ENCODE measurements around the gene VSTM1. TPM values are rescaled to one million over a fixed set of nuclear protein-coding genes. Genes with fewer than 3 reads are reported as not detected.
A peak's percentile ranks its signal among the peaks of the same experiment; 100 is the strongest.

The VSTM1 gene
- total RNA-seq, 2 experiments from 2014 or later, result not detected

DNA sequence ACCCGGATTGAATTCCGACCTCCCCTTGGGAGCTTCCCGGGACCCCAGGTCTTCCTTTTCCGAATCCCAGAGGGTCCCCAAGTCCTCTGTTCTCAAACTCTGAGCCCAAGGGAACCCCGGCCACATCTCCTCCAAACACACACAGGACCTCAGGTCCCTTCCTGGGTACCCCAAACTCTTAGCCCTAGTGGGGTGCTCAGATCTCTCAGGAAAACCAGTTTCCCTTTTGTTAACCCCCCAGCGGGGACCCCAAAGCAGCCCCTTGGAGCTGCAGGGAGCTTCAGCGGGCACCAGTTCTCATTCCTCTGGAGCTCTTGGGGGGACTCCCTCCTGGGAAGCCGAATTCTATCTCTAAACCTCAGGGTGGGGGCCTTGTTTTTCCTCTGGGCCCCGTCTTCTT is 71.5 kb downstream of the VSTM1 start:
- no peak overlapping the region for H3K27ac ChIP-seq (ENCODE audit: low read depth, low read length, poor library complexity, severe bottlenecking)
- H3K9me3 ChIP-seq (ENCODE audit: low read length), result no peaks in the 10 kb centered on the region
- H3K4me1 ChIP-seq (ENCODE audit: insufficient read depth, low read length, poor library complexity, severe bottlenecking), result peaks cover 16% of the 10 kb centered on the region
- H3K36me3 ChIP-seq (ENCODE audit: insufficient read depth, low read length), result no peaks in the 10 kb centered on the region
- ChIA-PET CTCF (ENCODE audit: unreplicated experiment) (no interaction called here), POLR2A (no interaction called here)
- H2AFZ ChIP-seq (ENCODE audit: low read length), result peak overlapping the region; percentile 19; the same call in 1 of the 2 replicates
- intact Hi-C loops (cut with micrococcal nuclease; ENCODE audit: unreplicated experiment), result no loop called here
- peak overlapping the region; percentile 63 for H3K4me3 ChIP-seq (ENCODE audit: low read depth, low read length, poor library complexity, severe bottlenecking)
- BruUV-seq (replicated peaks), result no TSS peak
- H3K79me2 ChIP-seq (ENCODE audit: insufficient read depth, low read depth, low read length), result no peaks in the 10 kb centered on the region
- DNase-seq (ENCODE audit: low spot score), result no peak
- TF ChIP-seq, protein P1, sequence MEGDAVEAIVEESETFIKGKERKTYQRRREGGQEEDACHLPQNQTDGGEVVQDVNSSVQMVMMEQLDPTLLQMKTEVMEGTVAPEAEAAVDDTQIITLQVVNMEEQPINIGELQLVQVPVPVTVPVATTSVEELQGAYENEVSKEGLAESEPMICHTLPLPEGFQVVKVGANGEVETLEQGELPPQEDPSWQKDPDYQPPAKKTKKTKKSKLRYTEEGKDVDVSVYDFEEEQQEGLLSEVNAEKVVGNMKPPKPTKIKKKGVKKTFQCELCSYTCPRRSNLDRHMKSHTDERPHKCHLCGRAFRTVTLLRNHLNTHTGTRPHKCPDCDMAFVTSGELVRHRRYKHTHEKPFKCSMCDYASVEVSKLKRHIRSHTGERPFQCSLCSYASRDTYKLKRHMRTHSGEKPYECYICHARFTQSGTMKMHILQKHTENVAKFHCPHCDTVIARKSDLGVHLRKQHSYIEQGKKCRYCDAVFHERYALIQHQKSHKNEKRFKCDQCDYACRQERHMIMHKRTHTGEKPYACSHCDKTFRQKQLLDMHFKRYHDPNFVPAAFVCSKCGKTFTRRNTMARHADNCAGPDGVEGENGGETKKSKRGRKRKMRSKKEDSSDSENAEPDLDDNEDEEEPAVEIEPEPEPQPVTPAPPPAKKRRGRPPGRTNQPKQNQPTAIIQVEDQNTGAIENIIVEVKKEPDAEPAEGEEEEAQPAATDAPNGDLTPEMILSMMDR (conservative IDR thresholded peaks at IDR 0.05; ENCODE audit: low read length), result no peak
- no peak for TF ChIP-seq EZH2phosphoT487 (IDR thresholded peaks at IDR 0.05; ENCODE audit: borderline replicate concordance, low read depth, low read length)
- H4K20me1 ChIP-seq (ENCODE audit: insufficient read depth, low read length), result no peaks in the 10 kb centered on the region
- H3K4me2 ChIP-seq (ENCODE audit: low read length), result peak overlapping the region; percentile 66
- no peaks in the 10 kb centered on the region for H3K9me2 ChIP-seq (ENCODE audit: insufficient read depth, low read length)

- Histone ChIP-seq H3K4me2 (ENCODE audit: low read length) (peak within 1 kb of the TSS; percentile 66), H4K20me1 (ENCODE audit: insufficient read depth, low read length) (no peaks in the 10 kb centered on the region), H3K9me3 (ENCODE audit: low read length) (no peaks in the 10 kb centered on the region), H3K4me1 (ENCODE audit: insufficient read depth, low read length, poor library complexity, severe bottlenecking) (peaks cover 16% of the 10 kb centered on the region), H3K79me2 (ENCODE audit: insufficient read depth, low read depth, low read length) (no peaks in the 10 kb centered on the region), H3K27ac (ENCODE audit: low read depth, low read length, poor library complexity, severe bottlenecking) (peak within 1 kb of the TSS; percentile 37), H3K4me3 (ENCODE audit: low read depth, low read length, poor library complexity, severe bottlenecking) (peak within 1 kb of the TSS; percentile 63), H2AFZ (ENCODE audit: low read length) (peak within 1 kb of the TSS; percentile 19; the same call in 1 of the 2 replicates), H3K36me3 (ENCODE audit: insufficient read depth, low read length) (no peaks in the 10 kb centered on the region), H3K9me2 (ENCODE audit: insufficient read depth, low read length) (no peaks in the 10 kb centered on the region)
- TF ChIP-seq, protein P1 (conservative IDR thresholded peaks at IDR 0.05; ENCODE audit: low read length), result no peak
- no peak for TF ChIP-seq EZH2phosphoT487 (IDR thresholded peaks at IDR 0.05; ENCODE audit: borderline replicate concordance, low read depth, low read length)
- DNase-seq (ENCODE audit: low spot score), result peak; percentile 81
- intact Hi-C loops (cut with micrococcal nuclease; ENCODE audit: unreplicated experiment), result no loop called here
- POLR2A ChIA-PET, result interaction anchor here (0.6 kb wide), 1 partner anchor 103 kb away, joined by 3 read pairs; no protein-coding TSS in a partner anchor
- CTCF ChIA-PET (ENCODE audit: unreplicated experiment), result no interaction called here
- BruUV-seq (replicated peaks), result no TSS peak
Measured at GRCh38 chr19:53991224-53992113, 72.2 kb downstream of the VSTM1 start, which contains the start of gene CACNG6. Gene CACNG6, plus strand, starts transcription at chr19:53991637. Its CDS starts 1,241 bp downstream, at chr19:53992878.

Small RNAs within 50 kb of the gene (small RNA-seq; reads per million reads assigned to genes)
- gene AC012314.20, result not detected

Other genes with a start within 250 kb of the VSTM1 start
- not detected in 2 replicates for gene NLRP12, start 239.6 kb downstream of the VSTM1 start, total RNA-seq (2014; rRNA removed; shearing (Covaris generic))
- not detected in 2 replicates for gene NLRP12, start 239.6 kb downstream of the VSTM1 start, total RNA-seq (2022)
- 0.98 and 3.2 TPM in 2 replicates for gene MYADM, start 196.0 kb downstream of the VSTM1 start, total RNA-seq (2014; rRNA removed; shearing (Covaris generic))
- 0.55 and 0.82 TPM in 2 replicates for gene MYADM, start 196.0 kb downstream of the VSTM1 start, total RNA-seq (2022)
- not detected in 2 replicates for gene PRKCG, start 181.7 kb downstream of the VSTM1 start, total RNA-seq (2014; rRNA removed; shearing (Covaris generic))
- not detected in 2 replicates for gene PRKCG, start 181.7 kb downstream of the VSTM1 start, total RNA-seq (2022)
- not detected in 2 replicates for gene CACNG7, start 154.6 kb downstream of the VSTM1 start, total RNA-seq (2014; rRNA removed; shearing (Covaris generic))
- gene CACNG7, start 154.6 kb downstream of the VSTM1 start, total RNA-seq (2022), result not detected in 2 replicates
- not detected in 2 replicates for gene CACNG8, start 101.0 kb downstream of the VSTM1 start, total RNA-seq (2014; rRNA removed; shearing (Covaris generic))
- gene CACNG8, start 101.0 kb downstream of the VSTM1 start, total RNA-seq (2022), result not detected in 2 replicates
- gene CACNG6, start 72.3 kb downstream of the VSTM1 start, total RNA-seq (2014; rRNA removed; shearing (Covaris generic)), result 4.9 and 5.9 TPM in 2 replicates
- 1.2 and 1.8 TPM in 2 replicates for gene CACNG6, start 72.3 kb downstream of the VSTM1 start, total RNA-seq (2022)
- gene TARM1, start 17.5 kb upstream of the VSTM1 start, total RNA-seq (2014; rRNA removed; shearing (Covaris generic)), result not detected in 2 replicates
- not detected in 2 replicates for gene TARM1, start 17.5 kb upstream of the VSTM1 start, total RNA-seq (2022)
- 0.15 and 0.32 TPM in 2 replicates for gene OSCAR, start 36.9 kb upstream of the VSTM1 start, total RNA-seq (2014; rRNA removed; shearing (Covaris generic))
- 0.39 TPM in 1 of 2 replicates, not detected in the other for gene OSCAR, start 36.9 kb upstream of the VSTM1 start, total RNA-seq (2022)
- 32.0 and 92.4 TPM in 2 replicates for gene NDUFA3, start 39.0 kb upstream of the VSTM1 start, total RNA-seq (2014; rRNA removed; shearing (Covaris generic))
- gene NDUFA3, start 39.0 kb upstream of the VSTM1 start, total RNA-seq (2022), result 86.3 and 98.2 TPM in 2 replicates
- 17.2 and 30.1 TPM in 2 replicates for gene TFPT, start 51.8 kb upstream of the VSTM1 start, total RNA-seq (2014; rRNA removed; shearing (Covaris generic))
- 17.4 and 20.2 TPM in 2 replicates for gene TFPT, start 51.8 kb upstream of the VSTM1 start, total RNA-seq (2022)
- 50.9 and 53.0 TPM in 2 replicates for gene PRPF31, start 51.9 kb upstream of the VSTM1 start, total RNA-seq (2014; rRNA removed; shearing (Covaris generic))
- gene PRPF31, start 51.9 kb upstream of the VSTM1 start, total RNA-seq (2022), result 47.3 and 47.8 TPM in 2 replicates
- 15.2 and 18.4 TPM in 2 replicates for gene CNOT3, start 73.9 kb upstream of the VSTM1 start, total RNA-seq (2014; rRNA removed; shearing (Covaris generic))
- 54.8 and 65.1 TPM in 2 replicates for gene CNOT3, start 73.9 kb upstream of the VSTM1 start, total RNA-seq (2022)
- 8.0 TPM in 2 replicates for gene LENG1, start 95.8 kb upstream of the VSTM1 start, total RNA-seq (2014; rRNA removed; shearing (Covaris generic))
- gene LENG1, start 95.8 kb upstream of the VSTM1 start, total RNA-seq (2022), result 4.7 and 5.1 TPM in 2 replicates
- gene TMC4, start 109.3 kb upstream of the VSTM1 start, total RNA-seq (2014; rRNA removed; shearing (Covaris generic)), result not detected in 2 replicates
- gene TMC4, start 109.3 kb upstream of the VSTM1 start, total RNA-seq (2022), result not detected in 2 replicates
- gene MBOAT7, start 125.7 kb upstream of the VSTM1 start, total RNA-seq (2014; rRNA removed; shearing (Covaris generic)), result 15.6 and 18.1 TPM in 2 replicates
- 25.0 and 30.2 TPM in 2 replicates for gene MBOAT7, start 125.7 kb upstream of the VSTM1 start, total RNA-seq (2022)
- 19.3 and 23.6 TPM in 2 replicates for gene TSEN34, start 127.4 kb upstream of the VSTM1 start, total RNA-seq (2014; rRNA removed; shearing (Covaris generic))
- 15.3 and 16.7 TPM in 2 replicates for gene TSEN34, start 127.4 kb upstream of the VSTM1 start, total RNA-seq (2022)
- 4,033 and 5,482 TPM in 2 replicates for gene RPS9, start 137.0 kb upstream of the VSTM1 start, total RNA-seq (2014; rRNA removed; shearing (Covaris generic))
- 1,267 and 1,285 TPM in 2 replicates for gene RPS9, start 137.0 kb upstream of the VSTM1 start, total RNA-seq (2022)
- gene LILRB3, start 159.1 kb upstream of the VSTM1 start, total RNA-seq (2014; rRNA removed; shearing (Covaris generic)), result not detected in 2 replicates
- gene LILRB3, start 159.1 kb upstream of the VSTM1 start, total RNA-seq (2022), result not detected in 2 replicates
- not detected in 2 replicates for gene LILRA6, start 178.9 kb upstream of the VSTM1 start, total RNA-seq (2014; rRNA removed; shearing (Covaris generic))
- gene LILRA6, start 178.9 kb upstream of the VSTM1 start, total RNA-seq (2022), result not detected in 2 replicates
- not detected in 2 replicates for gene LILRB5, start 193.4 kb upstream of the VSTM1 start, total RNA-seq (2014; rRNA removed; shearing (Covaris generic))
- gene LILRB5, start 193.4 kb upstream of the VSTM1 start, total RNA-seq (2022), result not detected in 2 replicates
- not detected in 2 replicates for gene LILRB2, start 217.2 kb upstream of the VSTM1 start, total RNA-seq (2014; rRNA removed; shearing (Covaris generic))
- gene LILRB2, start 217.2 kb upstream of the VSTM1 start, total RNA-seq (2022), result not detected in 2 replicates
- gene LILRA5, start 249.3 kb upstream of the VSTM1 start, total RNA-seq (2014; rRNA removed; shearing (Covaris generic)), result not detected in 2 replicates
- gene LILRA5, start 249.3 kb upstream of the VSTM1 start, total RNA-seq (2022), result not detected in 2 replicates